Measurements from ENCODE around the gene TPMT.
"Not testable (repeated sequence)": the region's sequence is repeated elsewhere in the genome, so short reads cannot be mapped to it uniquely, and the experiment has no call there.

Gene TPMT

DNA sequence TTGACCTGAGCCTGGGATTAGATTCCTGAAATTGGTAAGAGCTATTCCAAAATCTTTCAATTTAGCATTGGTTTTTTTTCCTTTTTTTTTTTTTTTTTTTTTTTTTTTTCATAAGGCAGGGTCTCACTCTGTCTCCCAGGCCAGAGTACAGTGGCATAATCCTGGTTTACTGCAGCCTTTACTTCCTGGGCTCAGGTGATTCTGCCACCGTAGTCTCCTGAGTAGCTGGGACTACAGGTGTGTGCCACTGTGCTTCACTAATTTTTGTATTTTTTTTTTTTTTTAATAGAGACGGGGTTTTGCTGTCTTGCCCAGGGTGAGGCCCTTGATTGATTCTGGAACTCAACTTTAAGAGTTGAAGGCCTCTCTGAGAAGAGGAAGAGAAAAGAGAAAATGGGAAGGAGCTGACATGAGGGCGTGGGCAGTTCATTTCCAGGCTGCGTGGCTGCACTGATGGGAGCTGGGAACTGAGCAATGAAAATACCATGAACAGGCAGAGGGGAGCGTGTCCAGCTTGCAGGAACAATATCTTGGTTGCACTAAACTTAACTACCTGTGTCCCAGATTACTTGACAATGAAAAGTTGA is 25.0 kb upstream of the TPMT start:
- H3K27ac ChIP-seq (ENCODE audit: insufficient read depth, low read length, poor library complexity, severe bottlenecking) = no peak overlapping the region
- no peaks in the 10 kb centered on the region for H3K27me3 ChIP-seq (replicated peaks; ENCODE audit: control insufficient read depth, insufficient read depth, low read length, poor library complexity, severe bottlenecking)
- no peak overlapping the region for H3K4me3 ChIP-seq (ENCODE audit: insufficient read depth, low read depth, low read length, poor library complexity, severe bottlenecking)
- no peak for DNase-seq
- no peaks in the 10 kb centered on the region for H3K9me3 ChIP-seq (ENCODE audit: control insufficient read depth, low read length)
- peaks cover 8% of the 10 kb centered on the region for H3K36me3 ChIP-seq (ENCODE audit: control insufficient read depth, insufficient read depth, low read length)
- no peaks in the 10 kb centered on the region for H3K4me1 ChIP-seq (ENCODE audit: control insufficient read depth, insufficient read depth, low read length, poor library complexity, severe bottlenecking)

DNA sequence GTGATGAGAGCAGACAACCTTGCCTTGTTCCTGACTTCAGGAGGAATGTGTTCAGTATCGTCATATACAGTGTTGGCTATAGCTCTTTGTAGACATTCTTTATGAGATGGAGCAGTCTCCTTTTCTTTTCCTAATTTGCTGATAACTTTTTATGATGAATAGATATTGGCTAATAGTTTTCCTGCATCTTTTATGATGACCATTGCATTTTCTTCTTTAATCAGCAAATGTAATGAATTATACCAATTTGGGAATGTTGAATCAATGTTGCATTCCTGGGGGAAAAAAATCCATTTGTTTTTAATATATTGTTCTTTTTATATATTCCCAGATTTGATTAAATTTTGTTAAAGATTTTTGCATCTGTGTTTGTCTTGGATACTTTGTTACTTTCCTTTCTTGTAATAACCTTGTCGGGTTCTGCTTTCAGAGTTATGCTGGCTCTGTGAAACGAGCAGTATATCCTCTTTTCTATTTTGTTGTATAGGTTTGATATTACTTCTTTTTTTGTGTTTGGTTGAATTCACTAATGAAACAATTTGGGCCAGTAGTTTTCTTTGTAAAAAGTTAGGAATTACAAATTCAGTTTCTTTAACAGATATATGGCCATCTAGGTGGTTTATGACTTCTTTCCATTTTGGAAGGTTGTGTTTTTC is 24.2 kb upstream of the TPMT start:
- H3K9me3 ChIP-seq (ENCODE audit: control insufficient read depth, low read length) = no peaks in the 10 kb centered on the region
- no peaks in the 10 kb centered on the region for H3K27me3 ChIP-seq (replicated peaks; ENCODE audit: control insufficient read depth, insufficient read depth, low read length, poor library complexity, severe bottlenecking)
- H3K27ac ChIP-seq (ENCODE audit: insufficient read depth, low read length, poor library complexity, severe bottlenecking) = no peak overlapping the region
- no peaks in the 10 kb centered on the region for H3K4me1 ChIP-seq (ENCODE audit: control insufficient read depth, insufficient read depth, low read length, poor library complexity, severe bottlenecking)
- peaks cover 7% of the 10 kb centered on the region for H3K36me3 ChIP-seq (ENCODE audit: control insufficient read depth, insufficient read depth, low read length)
- no peak overlapping the region for H3K4me3 ChIP-seq (ENCODE audit: insufficient read depth, low read depth, low read length, poor library complexity, severe bottlenecking)
- DNase-seq = no peak

- no peaks in the 10 kb centered on the region for H3K9me3 ChIP-seq (ENCODE audit: control insufficient read depth, low read length)
- no peak overlapping the region for H3K4me3 ChIP-seq (ENCODE audit: insufficient read depth, low read depth, low read length, poor library complexity, severe bottlenecking)
- no peaks in the 10 kb centered on the region for H3K4me1 ChIP-seq (ENCODE audit: control insufficient read depth, insufficient read depth, low read length, poor library complexity, severe bottlenecking)
- no peak overlapping the region for H3K27ac ChIP-seq (ENCODE audit: insufficient read depth, low read length, poor library complexity, severe bottlenecking)
- no peaks in the 10 kb centered on the region for H3K27me3 ChIP-seq (replicated peaks; ENCODE audit: control insufficient read depth, insufficient read depth, low read length, poor library complexity, severe bottlenecking)
- no peak for DNase-seq
- H3K36me3 ChIP-seq (ENCODE audit: control insufficient read depth, insufficient read depth, low read length) = peaks cover 7% of the 10 kb centered on the region
Measured at GRCh38 chr6:18177286-18177965, 22.5 kb upstream of the TPMT start.

DNA sequence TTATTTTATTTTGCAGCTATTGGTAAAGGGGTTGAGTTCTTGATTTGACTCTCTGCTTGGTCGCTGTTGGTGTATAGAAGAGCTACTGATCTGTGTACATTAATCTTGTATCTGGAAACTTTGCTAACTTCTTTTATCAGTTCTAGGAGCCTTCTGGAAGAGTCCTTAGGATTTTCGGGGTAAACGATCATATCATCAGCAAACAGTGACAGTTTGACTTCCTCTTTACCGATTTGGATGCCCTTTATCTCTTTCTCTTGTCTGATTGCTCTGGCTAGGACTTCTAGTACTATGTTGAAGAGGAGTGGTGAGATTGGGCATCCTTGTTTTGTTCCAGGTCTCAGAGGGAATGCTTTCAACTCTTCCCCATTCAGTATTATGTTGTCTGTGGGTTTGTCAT is 21.3 kb upstream of the TPMT start:
- not testable (repeated sequence) for H3K27ac ChIP-seq (ENCODE audit: insufficient read depth, low read length, poor library complexity, severe bottlenecking); H3K4me1 ChIP-seq (ENCODE audit: control insufficient read depth, insufficient read depth, low read length, poor library complexity, severe bottlenecking); H3K4me3 ChIP-seq (ENCODE audit: insufficient read depth, low read depth, low read length, poor library complexity, severe bottlenecking); H3K9me3 ChIP-seq (ENCODE audit: control insufficient read depth, low read length); H3K27me3 ChIP-seq (replicated peaks; ENCODE audit: control insufficient read depth, insufficient read depth, low read length, poor library complexity, severe bottlenecking); DNase-seq
- H3K36me3 ChIP-seq (ENCODE audit: control insufficient read depth, insufficient read depth, low read length) = peaks cover 18% of the 10 kb centered on the region

DNA sequence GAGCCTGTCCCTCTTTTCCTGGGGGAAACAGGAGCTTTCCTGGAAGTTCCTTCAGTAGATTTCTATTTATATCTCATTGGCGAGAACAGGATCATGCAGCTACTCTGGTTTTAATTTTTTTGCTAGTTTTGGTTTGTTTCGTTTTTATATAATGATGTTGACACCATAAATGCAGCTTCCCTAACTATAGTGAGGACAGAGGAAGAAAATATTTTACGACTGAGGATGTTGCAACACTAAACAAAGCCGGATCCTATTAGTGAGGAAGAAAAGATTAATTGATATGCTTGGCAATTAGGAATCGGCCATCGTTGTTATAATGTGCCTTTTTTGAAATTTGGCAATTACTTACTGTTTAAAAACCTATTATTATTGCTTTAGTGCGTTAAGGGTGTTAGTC is 17.0 kb upstream of the TPMT start:
- H3K27me3 ChIP-seq (replicated peaks; ENCODE audit: control insufficient read depth, insufficient read depth, low read length, poor library complexity, severe bottlenecking) = no peaks in the 10 kb centered on the region
- H3K4me3 ChIP-seq (ENCODE audit: insufficient read depth, low read depth, low read length, poor library complexity, severe bottlenecking) = no peak overlapping the region
- no peaks in the 10 kb centered on the region for H3K4me1 ChIP-seq (ENCODE audit: control insufficient read depth, insufficient read depth, low read length, poor library complexity, severe bottlenecking)
- H3K27ac ChIP-seq (ENCODE audit: insufficient read depth, low read length, poor library complexity, severe bottlenecking) = no peak overlapping the region
- peaks cover 16% of the 10 kb centered on the region for H3K36me3 ChIP-seq (ENCODE audit: control insufficient read depth, insufficient read depth, low read length)
- no peak for DNase-seq
- no peaks in the 10 kb centered on the region for H3K9me3 ChIP-seq (ENCODE audit: control insufficient read depth, low read length)

DNA sequence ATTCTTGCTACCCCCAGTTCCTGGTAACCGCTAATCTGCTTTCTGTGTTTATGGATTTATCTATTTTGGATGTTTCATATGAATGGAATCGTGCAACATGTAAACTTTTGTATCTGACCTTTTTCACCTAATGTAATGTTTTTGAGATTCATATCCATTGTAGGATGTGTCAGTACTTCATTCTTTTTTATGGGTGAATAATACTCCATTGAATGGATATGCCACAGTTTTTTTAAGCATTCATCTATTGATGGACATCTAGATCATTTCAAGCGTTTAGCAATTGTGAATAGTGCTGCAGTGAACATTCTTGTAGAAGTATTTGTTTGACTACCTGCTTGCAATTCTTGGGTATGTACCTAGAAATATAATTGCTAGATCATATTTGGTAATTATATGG is 13.4 kb upstream of the TPMT start:
- Histone ChIP-seq H3K36me3 (ENCODE audit: control insufficient read depth, insufficient read depth, low read length) (peaks cover 27% of the 10 kb centered on the region), H3K4me1 (ENCODE audit: control insufficient read depth, insufficient read depth, low read length, poor library complexity, severe bottlenecking) (no peaks in the 10 kb centered on the region), H3K27ac (ENCODE audit: insufficient read depth, low read length, poor library complexity, severe bottlenecking) (no peak overlapping the region), H3K27me3 (replicated peaks; ENCODE audit: control insufficient read depth, insufficient read depth, low read length, poor library complexity, severe bottlenecking) (no peaks in the 10 kb centered on the region), H3K9me3 (ENCODE audit: control insufficient read depth, low read length) (no peaks in the 10 kb centered on the region), H3K4me3 (ENCODE audit: insufficient read depth, low read depth, low read length, poor library complexity, severe bottlenecking) (no peak overlapping the region)
- DNase-seq = no peak

GRCh38 chr6:18166312-18167036 is 11.6 kb upstream of the TPMT start:
- Histone ChIP-seq H3K4me3 (ENCODE audit: insufficient read depth, low read depth, low read length, poor library complexity, severe bottlenecking) (no peak overlapping the region), H3K27ac (ENCODE audit: insufficient read depth, low read length, poor library complexity, severe bottlenecking) (no peak overlapping the region), H3K36me3 (ENCODE audit: control insufficient read depth, insufficient read depth, low read length) (peaks cover 25% of the 10 kb centered on the region), H3K9me3 (ENCODE audit: control insufficient read depth, low read length) (no peaks in the 10 kb centered on the region), H3K27me3 (replicated peaks; ENCODE audit: control insufficient read depth, insufficient read depth, low read length, poor library complexity, severe bottlenecking) (no peaks in the 10 kb centered on the region), H3K4me1 (ENCODE audit: control insufficient read depth, insufficient read depth, low read length, poor library complexity, severe bottlenecking) (no peaks in the 10 kb centered on the region)
- no peak for DNase-seq

DNA sequence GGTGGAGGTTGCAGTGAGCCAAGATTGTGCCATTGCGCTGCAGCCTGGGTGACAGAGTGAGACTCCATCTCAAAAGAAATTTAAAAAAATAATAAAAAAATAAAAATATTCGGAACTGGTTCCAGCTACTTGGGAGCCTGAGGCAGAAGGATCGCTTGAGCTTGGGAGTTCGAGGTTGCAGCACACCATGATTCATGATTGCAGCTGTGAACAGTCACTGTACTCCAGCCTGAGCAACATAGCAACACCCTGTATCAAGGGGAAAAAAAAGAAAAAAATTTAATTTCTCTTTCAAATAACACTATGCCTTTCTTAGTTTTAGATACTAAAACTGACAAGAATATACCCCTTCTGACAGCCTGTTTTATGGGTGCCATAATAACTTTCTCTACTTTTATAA is 10.9 kb upstream of the TPMT start:
- peaks cover 31% of the 10 kb centered on the region for H3K36me3 ChIP-seq (ENCODE audit: control insufficient read depth, insufficient read depth, low read length)
- DNase-seq = no peak
- H3K4me1 ChIP-seq (ENCODE audit: control insufficient read depth, insufficient read depth, low read length, poor library complexity, severe bottlenecking) = no peaks in the 10 kb centered on the region
- no peak overlapping the region for H3K27ac ChIP-seq (ENCODE audit: insufficient read depth, low read length, poor library complexity, severe bottlenecking)
- no peaks in the 10 kb centered on the region for H3K9me3 ChIP-seq (ENCODE audit: control insufficient read depth, low read length)
- H3K4me3 ChIP-seq (ENCODE audit: insufficient read depth, low read depth, low read length, poor library complexity, severe bottlenecking) = no peak overlapping the region
- no peaks in the 10 kb centered on the region for H3K27me3 ChIP-seq (replicated peaks; ENCODE audit: control insufficient read depth, insufficient read depth, low read length, poor library complexity, severe bottlenecking)

- Histone ChIP-seq H3K36me3 (ENCODE audit: control insufficient read depth, insufficient read depth, low read length) (peaks cover 26% of the 10 kb centered on the region), H3K27me3 (replicated peaks; ENCODE audit: control insufficient read depth, insufficient read depth, low read length, poor library complexity, severe bottlenecking) (no peaks in the 10 kb centered on the region)
Measured at GRCh38 chr6:18162401-18162800, 7.5 kb upstream of the TPMT start.

DNA sequence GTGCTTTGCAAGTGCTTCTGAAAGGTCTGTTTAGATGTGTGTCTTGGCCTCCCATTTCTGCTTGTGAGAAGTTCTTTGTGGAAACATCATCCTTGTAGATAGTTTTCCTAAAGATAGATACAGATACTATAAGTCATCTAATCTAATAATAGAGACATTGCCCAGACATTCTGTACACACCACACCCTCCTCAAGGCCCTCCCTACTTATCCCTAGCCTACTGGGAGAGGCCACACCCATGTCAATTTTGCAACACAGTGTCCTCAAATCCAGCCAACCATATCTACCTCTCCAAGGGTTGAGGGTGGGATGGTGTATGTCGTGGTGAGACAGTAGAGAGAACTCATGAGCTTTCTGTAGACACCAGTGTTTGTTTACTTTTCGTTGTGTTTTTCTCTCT is 6.6 kb upstream of the TPMT start:
- no peaks in the 10 kb centered on the region for H3K4me1 ChIP-seq (ENCODE audit: control insufficient read depth, insufficient read depth, low read length, poor library complexity, severe bottlenecking)
- H3K27me3 ChIP-seq (replicated peaks; ENCODE audit: control insufficient read depth, insufficient read depth, low read length, poor library complexity, severe bottlenecking) = no peaks in the 10 kb centered on the region
- H3K27ac ChIP-seq (ENCODE audit: insufficient read depth, low read length, poor library complexity, severe bottlenecking) = no peak overlapping the region
- peaks cover 21% of the 10 kb centered on the region for H3K36me3 ChIP-seq (ENCODE audit: control insufficient read depth, insufficient read depth, low read length)
- no peaks in the 10 kb centered on the region for H3K9me3 ChIP-seq (ENCODE audit: control insufficient read depth, low read length)
- H3K4me3 ChIP-seq (ENCODE audit: insufficient read depth, low read depth, low read length, poor library complexity, severe bottlenecking) = no peak overlapping the region
- DNase-seq = no peak

More at GRCh38 chr6:18162401-18162800, 7.5 kb upstream of the TPMT start:
- Histone ChIP-seq H3K4me1 (ENCODE audit: control insufficient read depth, insufficient read depth, low read length, poor library complexity, severe bottlenecking) (no peaks in the 10 kb centered on the region), H3K4me3 (ENCODE audit: insufficient read depth, low read depth, low read length, poor library complexity, severe bottlenecking) (no peak overlapping the region), H3K27ac (ENCODE audit: insufficient read depth, low read length, poor library complexity, severe bottlenecking) (no peak overlapping the region), H3K9me3 (ENCODE audit: control insufficient read depth, low read length) (no peaks in the 10 kb centered on the region)
- DNase-seq = no peak
